HFFc6 (cell line): ENCODE measurements around the gene KIF19. TPM values are rescaled to one million over a fixed set of nuclear protein-coding genes. Genes with fewer than 3 reads are reported as not detected.

Experiments
- DNase-seq: peaks from one replicate; pipeline ENCODE4 v3.0.0-alpha.2; 2018
- H3K27ac Mint-ChIP-seq: 2 replicates; pipeline ENCODE4 v1.8.0; 2020; ENCODE audit warnings: mild to moderate bottlenecking, mixed read lengths
- H3K27me3 Mint-ChIP-seq: 2 replicates; pipeline ENCODE4 v1.8.0; 2021; ENCODE audit warnings: mild to moderate bottlenecking, moderate library complexity, mixed read lengths; ENCODE audit not compliant: insufficient read depth
- H3K36me3 Mint-ChIP-seq: 2 replicates; pipeline ENCODE4 v1.8.0; 2021; ENCODE audit warnings: low read depth, mixed read lengths
- H3K4me1 Mint-ChIP-seq: 2 replicates; pipeline ENCODE4 v1.8.0; 2020; ENCODE audit warnings: low read depth, mixed read lengths
- H3K4me3 Mint-ChIP-seq: 2 replicates; pipeline ENCODE4 v1.8.0; 2020; ENCODE audit warnings: mild to moderate bottlenecking, moderate library complexity, mixed read lengths
- H3K9me3 Mint-ChIP-seq: 2 replicates; pipeline ENCODE4 v1.8.0; 2020; ENCODE audit warnings: mild to moderate bottlenecking, mixed read lengths
- CTCF ChIP-seq: fragments of 200-600 bp; sonication (generic); IDR thresholded peaks from 2 replicates; pipeline ENCODE4 v1.5.0; 2021; ENCODE audit warnings: antibody characterized with exemption, mild to moderate bottlenecking
- total RNA-seq, 6 experiments: library from RNA; stranded (reverse); fragmentation: NEBNext Ultra II Directional; extraction: Animal tissue kit (Norgen Biotek cat#: 25700); gene quantifications; 2 replicates in 1 of 6; 3 replicates in 5 of 6; pipeline ENCODE4 v1.2.3, GENCODE V29; 2021

KIF19 gene
- total RNA-seq, 6 experiments from 2014 or later, result not detected

DNA sequence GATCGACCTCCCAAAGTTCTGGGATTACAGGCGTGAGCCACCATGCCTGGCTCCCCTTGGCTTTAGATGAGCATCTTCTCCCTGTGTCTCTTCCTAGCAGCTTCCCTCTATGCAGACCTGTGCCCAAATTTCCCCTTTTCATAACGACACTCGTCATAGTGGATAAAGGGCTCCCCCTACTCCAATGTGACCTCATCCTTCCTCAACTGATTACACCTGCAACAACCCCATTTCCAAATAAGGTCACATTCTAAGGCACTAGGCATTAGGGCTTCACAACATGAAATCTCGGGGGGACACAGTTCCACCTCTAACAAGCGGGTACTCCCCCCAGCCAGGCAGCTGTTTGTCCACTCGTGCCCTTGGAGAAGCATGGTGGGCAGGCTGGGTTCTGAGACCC, 10.3 kb downstream of the KIF19 start:
- Mint-ChIP-seq H3K4me1 (no peaks in the 10 kb centered on the region), H3K27ac (no peak overlapping the region), H3K36me3 (no peaks in the 10 kb centered on the region), H3K27me3 (peaks cover 4% of the 10 kb centered on the region; the same call in 1 of the 2 replicates), H3K9me3 (peaks cover 43% of the 10 kb centered on the region), H3K4me3 (no peak overlapping the region)
- TF ChIP-seq CTCF, result no peak
- DNase-seq, result no peak

DNA sequence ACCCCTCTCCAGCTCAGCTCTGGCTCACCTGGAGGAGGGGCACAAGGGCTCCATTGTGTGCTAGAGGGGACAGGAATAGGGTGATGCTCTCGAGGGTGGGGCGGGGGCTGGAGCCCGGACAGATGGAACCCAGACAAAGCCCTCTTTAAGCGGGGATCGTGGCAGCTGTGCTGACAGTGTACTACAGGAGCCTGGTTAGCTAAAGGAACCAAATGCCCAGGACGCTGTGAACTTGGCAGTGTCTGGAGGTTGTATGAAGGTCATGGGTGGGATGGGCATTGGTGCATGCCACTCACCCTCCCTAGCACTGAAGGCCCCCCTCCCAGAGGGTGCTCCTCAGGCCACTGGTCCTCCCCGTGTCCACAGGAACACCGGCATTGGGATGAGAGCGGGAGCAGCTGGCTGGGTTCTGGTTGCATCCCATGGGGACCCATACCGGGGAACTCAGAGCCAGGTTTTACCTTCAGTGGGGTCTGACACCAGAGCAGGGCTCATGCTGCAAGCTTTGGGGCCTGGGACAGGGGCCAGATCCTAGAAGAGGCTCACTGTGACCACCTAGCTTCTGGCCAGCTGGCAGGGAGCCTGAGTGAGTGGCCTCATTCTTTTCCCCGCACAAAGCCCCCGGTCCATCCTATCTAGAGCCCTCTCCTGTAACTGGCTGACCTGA, 11.9 kb downstream of the KIF19 start:
- H3K4me1 Mint-ChIP-seq, result no peaks in the 10 kb centered on the region
- H3K4me3 Mint-ChIP-seq, result no peak overlapping the region
- peaks cover 43% of the 10 kb centered on the region for H3K9me3 Mint-ChIP-seq
- H3K27me3 Mint-ChIP-seq, result peaks cover 4% of the 10 kb centered on the region; the same call in 1 of the 2 replicates
- no peak for TF ChIP-seq CTCF
- no peak overlapping the region for H3K27ac Mint-ChIP-seq
- no peaks in the 10 kb centered on the region for H3K36me3 Mint-ChIP-seq
- DNase-seq, result no peak

DNA sequence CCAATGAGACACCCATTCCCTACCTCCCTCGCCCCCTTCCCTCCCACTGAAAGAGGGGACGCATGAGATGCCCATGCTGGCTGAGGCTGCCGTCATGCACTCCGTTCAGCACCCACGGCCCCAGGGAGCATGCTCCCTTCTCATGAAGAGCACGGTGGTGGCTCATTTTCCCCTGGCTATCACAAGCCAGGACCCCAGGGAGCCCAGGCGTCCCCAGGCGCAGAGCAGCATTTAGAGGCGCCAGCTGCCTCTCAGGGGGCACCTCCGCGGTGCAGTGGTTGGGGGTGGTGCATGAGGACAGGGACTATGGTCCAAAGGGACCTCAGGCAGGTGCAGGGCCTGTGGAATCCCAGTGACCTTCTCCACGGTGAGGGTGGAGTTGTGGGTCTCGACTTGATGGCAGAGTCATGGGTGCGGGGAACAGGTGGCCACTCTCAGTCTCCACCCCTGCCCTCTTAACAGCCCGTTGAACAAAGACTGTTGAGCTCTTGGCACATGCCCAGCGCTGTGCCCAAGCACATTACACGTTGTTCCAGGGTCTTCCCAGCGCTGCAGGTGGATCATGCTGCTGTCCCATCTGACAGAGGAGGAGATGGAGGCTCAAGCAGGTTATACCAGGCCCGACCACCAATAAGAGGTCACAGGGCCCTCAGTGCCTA, 13.6 kb downstream of the KIF19 start:
- Mint-ChIP-seq H3K27ac (no peak overlapping the region), H3K4me3 (no peak overlapping the region), H3K9me3 (peaks cover 33% of the 10 kb centered on the region), H3K27me3 (peaks cover 4% of the 10 kb centered on the region; the same call in 1 of the 2 replicates), H3K36me3 (no peaks in the 10 kb centered on the region), H3K4me1 (no peaks in the 10 kb centered on the region)
- no peak for DNase-seq
- no peak for TF ChIP-seq CTCF

DNA sequence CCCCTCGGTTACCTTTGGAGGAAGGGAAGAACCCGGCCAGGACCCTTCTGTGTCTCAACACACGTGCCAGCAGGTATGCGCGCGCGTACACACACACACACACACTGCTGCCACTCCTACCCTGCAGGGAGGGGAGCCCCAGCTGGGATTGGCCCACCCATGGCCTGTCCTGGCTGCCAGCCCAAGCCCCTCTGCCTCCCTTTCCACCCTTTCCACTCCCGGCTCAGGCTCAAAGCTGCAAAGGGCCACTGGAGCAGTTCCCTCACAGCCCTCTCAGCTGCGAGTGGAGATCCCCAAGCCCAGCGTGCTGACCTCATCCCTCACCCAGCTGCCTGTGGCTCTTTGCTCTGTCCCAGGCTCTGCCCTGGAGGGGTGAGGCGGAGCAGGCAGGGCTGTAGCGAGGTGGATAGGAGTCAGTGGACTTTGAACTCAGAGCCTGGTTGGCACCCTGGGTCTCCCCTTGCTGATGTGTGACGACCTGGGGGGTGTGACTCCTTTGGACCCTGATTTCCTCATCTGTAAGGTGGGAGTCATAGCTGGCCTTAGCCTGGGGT, 14.5 kb downstream of the KIF19 start:
- Mint-ChIP-seq H3K4me3 (no peak overlapping the region), H3K9me3 (peaks cover 32% of the 10 kb centered on the region), H3K27ac (no peak overlapping the region), H3K36me3 (no peaks in the 10 kb centered on the region), H3K4me1 (no peaks in the 10 kb centered on the region), H3K27me3 (peaks cover 4% of the 10 kb centered on the region)
- TF ChIP-seq CTCF, result no peak
- DNase-seq, result no peak

DNA sequence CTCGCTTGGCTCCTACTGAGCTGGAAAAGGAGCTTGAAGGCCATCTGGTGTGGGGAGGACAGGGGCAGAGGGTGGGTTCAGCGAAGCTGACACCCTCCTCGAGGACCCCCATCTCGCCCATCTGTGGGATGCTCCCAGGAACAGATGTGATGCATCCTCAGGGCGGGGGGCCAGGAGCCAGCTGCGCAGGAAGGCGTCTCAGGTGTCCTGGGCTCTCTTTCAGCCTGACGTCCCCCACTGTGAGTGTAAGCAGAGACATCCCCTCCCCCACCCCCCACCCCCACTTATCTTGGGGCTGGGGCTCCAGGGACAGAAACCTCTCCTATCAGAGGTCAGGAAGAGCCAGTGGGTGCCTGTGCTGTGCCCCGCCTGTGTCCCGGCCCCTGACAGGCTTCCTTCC, 16.2 kb downstream of the KIF19 start:
- no peaks in the 10 kb centered on the region; the same call in none of the 2 replicates for H3K27me3 Mint-ChIP-seq

More for the DNA sequence above, 16.2 kb downstream of the KIF19 start:
- TF ChIP-seq CTCF, result no peak
- Mint-ChIP-seq H3K36me3 (no peaks in the 10 kb centered on the region), H3K27ac (no peak overlapping the region), H3K4me3 (no peak overlapping the region), H3K4me1 (no peaks in the 10 kb centered on the region), H3K9me3 (peaks cover 25% of the 10 kb centered on the region)
- no peak for DNase-seq
